Measurements from ENCODE around the gene COLGALT1.

DNA sequence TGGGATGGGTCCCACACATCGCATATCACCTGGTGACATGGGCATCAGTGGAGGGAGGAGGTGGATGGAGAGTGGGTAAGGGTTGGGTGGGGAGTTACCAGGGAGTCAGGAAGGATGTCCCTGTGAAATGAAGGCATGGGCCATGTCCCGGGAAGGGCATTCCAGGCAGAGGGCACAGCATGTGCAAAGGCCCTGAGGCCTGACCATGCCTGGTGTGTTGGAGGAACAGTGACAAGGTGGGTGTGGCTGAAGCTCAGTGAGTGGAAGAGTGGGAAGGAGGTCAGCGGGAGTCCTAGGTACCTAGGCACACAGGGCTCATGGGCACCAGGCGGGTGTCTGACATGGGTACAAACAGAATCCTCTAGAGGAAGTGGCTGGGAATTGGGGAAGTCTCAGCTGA is 11.0 kb upstream of the COLGALT1 start:
- TF ChIP-seq, protein P1, sequence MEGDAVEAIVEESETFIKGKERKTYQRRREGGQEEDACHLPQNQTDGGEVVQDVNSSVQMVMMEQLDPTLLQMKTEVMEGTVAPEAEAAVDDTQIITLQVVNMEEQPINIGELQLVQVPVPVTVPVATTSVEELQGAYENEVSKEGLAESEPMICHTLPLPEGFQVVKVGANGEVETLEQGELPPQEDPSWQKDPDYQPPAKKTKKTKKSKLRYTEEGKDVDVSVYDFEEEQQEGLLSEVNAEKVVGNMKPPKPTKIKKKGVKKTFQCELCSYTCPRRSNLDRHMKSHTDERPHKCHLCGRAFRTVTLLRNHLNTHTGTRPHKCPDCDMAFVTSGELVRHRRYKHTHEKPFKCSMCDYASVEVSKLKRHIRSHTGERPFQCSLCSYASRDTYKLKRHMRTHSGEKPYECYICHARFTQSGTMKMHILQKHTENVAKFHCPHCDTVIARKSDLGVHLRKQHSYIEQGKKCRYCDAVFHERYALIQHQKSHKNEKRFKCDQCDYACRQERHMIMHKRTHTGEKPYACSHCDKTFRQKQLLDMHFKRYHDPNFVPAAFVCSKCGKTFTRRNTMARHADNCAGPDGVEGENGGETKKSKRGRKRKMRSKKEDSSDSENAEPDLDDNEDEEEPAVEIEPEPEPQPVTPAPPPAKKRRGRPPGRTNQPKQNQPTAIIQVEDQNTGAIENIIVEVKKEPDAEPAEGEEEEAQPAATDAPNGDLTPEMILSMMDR (IDR thresholded peaks at IDR 0.05), result no peak
- TF ChIP-seq POLR2A (IDR thresholded peaks at IDR 0.05), result no peak

Data from thyroid gland (tissue), 4 donors.